Keratinocyte (primary cell): ENCODE data around the gene ARID3A. TPM values are rescaled to one million over a fixed set of nuclear protein-coding genes. Genes with fewer than 3 reads are reported as not detected.

ENCODE experiments used
- DNase-seq: peaks from one replicate; pipeline ENCODE4 v3.0.0-alpha.2; 2011; ENCODE audit warnings: low read depth, missing footprints, low spot score
- FAIRE-seq: peaks from 2 replicates; lab custom pipeline; 2011; peaks lifted over from hg19 to GRCh38; lab: Jason Lieb, UNC
- H2AFZ ChIP-seq: 2 replicates; pipeline ENCODE4 v1.6.0; 2012; ENCODE audit warnings: low read length, control low read depth, inconsistent platforms; ENCODE audit not compliant: control insufficient read depth
- H3K27ac ChIP-seq: 2 replicates; pipeline ENCODE4 v1.5.1; 2011; ENCODE audit warnings: low read length; ENCODE audit not compliant: control insufficient read depth, insufficient read depth
- H3K27me3 ChIP-seq: 3 replicates; pipeline ENCODE4 v1.6.0; 2011; ENCODE audit warnings: low read length; ENCODE audit not compliant: control insufficient read depth, insufficient read depth; ENCODE audit errors: extremely low read depth
- H3K36me3 ChIP-seq, 2 experiments: 2 replicates in 1 of 2; 3 replicates in 1 of 2; pipeline ENCODE4 v1.5.1; 2011; ENCODE audit warnings: low read length in 2 of 2, mild to moderate bottlenecking in 1 of 2; ENCODE audit not compliant: control insufficient read depth in 2 of 2, insufficient read depth in 2 of 2; ENCODE audit errors: extremely low read depth in 1 of 2
- H3K4me1 ChIP-seq: 3 replicates; pipeline ENCODE4 v1.5.1; 2011; ENCODE audit warnings: low read length; ENCODE audit not compliant: control insufficient read depth, insufficient read depth; ENCODE audit errors: extremely low read depth
- H3K4me2 ChIP-seq: 3 replicates; pipeline ENCODE4 v1.6.0; 2011; ENCODE audit warnings: low read depth, low read length; ENCODE audit not compliant: control insufficient read depth, insufficient read depth; ENCODE audit errors: extremely low read depth
- H3K4me3 ChIP-seq, 3 experiments: fragments of 200-600 bp in 1 of 3; sonication (generic) in 1 of 3; 2 replicates in 2 of 3; 3 replicates in 1 of 3; pipeline ENCODE4 v1.5.1; 2011 to 2016; ENCODE audit warnings: low read length in 3 of 3, mild to moderate bottlenecking in 3 of 3, control low read depth in 2 of 3, inconsistent platforms in 1 of 3, low read depth in 1 of 3, mixed read lengths in 1 of 3, mixed run types in 1 of 3, moderate library complexity in 1 of 3; ENCODE audit not compliant: control insufficient read depth in 2 of 3, insufficient read depth in 2 of 3; ENCODE audit errors: extremely low read depth in 1 of 3
- H3K79me2 ChIP-seq: 2 replicates; pipeline ENCODE4 v1.6.0; 2012; ENCODE audit warnings: low read length; ENCODE audit not compliant: control insufficient read depth, insufficient read depth
- H3K9ac ChIP-seq: 3 replicates; pipeline ENCODE4 v1.6.0; 2011; ENCODE audit warnings: low read length; ENCODE audit not compliant: control insufficient read depth, insufficient read depth; ENCODE audit errors: extremely low read depth
- H3K9me1 ChIP-seq: 3 replicates; pipeline ENCODE4 v1.6.0; 2011; ENCODE audit warnings: low read length; ENCODE audit not compliant: control insufficient read depth, insufficient read depth; ENCODE audit errors: extremely low read depth
- H3K9me3 ChIP-seq: 2 replicates; pipeline ENCODE4 v1.5.1; 2012; ENCODE audit warnings: low read depth, low read length; ENCODE audit not compliant: control insufficient read depth
- H4K20me1 ChIP-seq: 3 replicates; pipeline ENCODE4 v1.6.0; 2011; ENCODE audit warnings: low read length; ENCODE audit not compliant: control insufficient read depth, insufficient read depth; ENCODE audit errors: extremely low read depth
- CTCF ChIP-seq, 3 experiments: IDR thresholded peaks in 1 of 3; conservative IDR thresholded peaks in 1 of 3; optimal IDR thresholded peaks in 1 of 3; 2 replicates in 2 of 3; 3 replicates in 1 of 3; pipeline versions ENCODE3 to v1.5.1; 2011; ENCODE audit warnings: low read length in 3 of 3, mild to moderate bottlenecking in 3 of 3, moderate library complexity in 2 of 3, control low read depth in 1 of 3, inconsistent platforms in 1 of 3; ENCODE audit not compliant: insufficient read depth in 2 of 3; ENCODE audit errors: extremely low read depth in 1 of 3
- EZH2 ChIP-seq: IDR thresholded peaks from one replicate; pipeline ENCODE4 v1.6.1; 2012; ENCODE audit warnings: inconsistent platforms, mild to moderate bottlenecking, low read length, moderate library complexity
- dilution Hi-C: fragments of 300-500 bp; cut with MboI; formaldehyde crosslinking; loops from one replicate; pipeline ENCODE4 v1.7.0; 2020; ENCODE audit warnings: low sequenced_read_pairs; ENCODE audit not compliant: extremely low pct_ligation_motif_present
- polyA plus RNA-seq, 5 experiments: library from polyadenylated mRNA; depleted of rRNA in 3 of 5; stranded (reverse) in 3 of 5; stranded (forward) in 1 of 5; unstranded in 1 of 5; fragments of >200 nt; gene quantifications; 1 replicate in 1 of 5; 2 replicates in 3 of 5; 3 replicates in 1 of 5; pipeline versions ENCODE4 v1.2.1 to v1.2.3, GENCODE V29; 2011 to 2012; ENCODE audit warnings: missing spikeins in 2 of 5, low read depth in 1 of 5, low replicate concordance in 1 of 5

The ARID3A gene
- polyA plus RNA-seq, 1 donor (not counting 4 experiments of a cell fraction or from before 2014, with no cell fraction given) = 2.6 TPM

GRCh38 chr19:1015782-1016646 lies 90.2 kb downstream of the ARID3A start:
- H3K9me1 ChIP-seq = peaks cover 4% of the 10 kb centered on the region
- DNase-seq (no peak), FAIRE-seq (no peak)
- H3K27ac ChIP-seq = peak overlapping the region; percentile 60
- peak overlapping the region; percentile 34 for H3K9ac ChIP-seq
- H3K27me3 ChIP-seq = no peaks in the 10 kb centered on the region
- TF ChIP-seq EZH2 (no peak), CTCF (optimal IDR thresholded peaks at IDR 0.05 in 1 of 3, IDR thresholded peaks at IDR 0.05 in 1 of 3, conservative IDR thresholded peaks at IDR 0.05 in 1 of 3; ENCODE audit: extremely low read depth in 1 of 3, insufficient read depth in 2 of 3, low read length in 3 of 3) (no peak)
- no peak overlapping the region for H3K4me3 ChIP-seq
- dilution Hi-C loops = no loop called here
- peaks cover 31% of the 10 kb centered on the region for H4K20me1 ChIP-seq
- peaks cover 7 to 12% of the 10 kb centered on the region in 2 experiments for H3K36me3 ChIP-seq
- H3K79me2 ChIP-seq = peaks cover 82% of the 10 kb centered on the region
- H3K9me3 ChIP-seq = no peaks in the 10 kb centered on the region
- peak overlapping the region; percentile 81 for H3K4me2 ChIP-seq
- no peak overlapping the region for H2AFZ ChIP-seq
- H3K4me1 ChIP-seq = peaks cover 38% of the 10 kb centered on the region

GRCh38 chr19:1016647-1017114 lies 90.8 kb downstream of the ARID3A start:
- peaks cover 31% of the 10 kb centered on the region for H4K20me1 ChIP-seq
- H3K9ac ChIP-seq = peak overlapping the region; percentile 34
- H3K4me1 ChIP-seq = peaks cover 38% of the 10 kb centered on the region
- no peaks in the 10 kb centered on the region for H3K9me3 ChIP-seq
- peak overlapping the region in 2 of 3 experiments; percentile 0 to 32 for H3K4me3 ChIP-seq
- peaks cover 7 to 11% of the 10 kb centered on the region in 2 experiments for H3K36me3 ChIP-seq
- H2AFZ ChIP-seq = no peak overlapping the region
- H3K79me2 ChIP-seq = peaks cover 82% of the 10 kb centered on the region
- H3K9me1 ChIP-seq = peaks cover 4% of the 10 kb centered on the region
- no peaks in the 10 kb centered on the region for H3K27me3 ChIP-seq
- no peak for TF ChIP-seq CTCF (optimal IDR thresholded peaks at IDR 0.05 in 1 of 3, IDR thresholded peaks at IDR 0.05 in 1 of 3, conservative IDR thresholded peaks at IDR 0.05 in 1 of 3; ENCODE audit: extremely low read depth in 1 of 3, insufficient read depth in 2 of 3, low read length in 3 of 3)
- TF ChIP-seq EZH2 = no peak
- H3K4me2 ChIP-seq = peak overlapping the region; percentile 81
- DNase-seq (no peak), FAIRE-seq (peak; percentile 73)
- H3K27ac ChIP-seq = peak overlapping the region; percentile 60
- dilution Hi-C loops = no loop called here
